Stimulated activated CD4-positive, alpha-beta T cell treated with anti-CD3 and anti-CD28 coated beads, Interleukin-15, amount 100 ng/mL, for 1 hour (primary cell): ENCODE measurements around the gene MAP3K15.
"Not testable (repeated sequence)": the region's sequence is repeated elsewhere in the genome, so short reads cannot be mapped to it uniquely, and the experiment has no call there.

Experiments used
- DNase-seq, 2 donors: peaks; one replicate each; pipeline ENCODE4 v3.0.0-alpha.2; 2020; ENCODE audit warnings: low read depth in 1 of 2, low spot score in 1 of 2

The MAP3K15 gene

DNA sequence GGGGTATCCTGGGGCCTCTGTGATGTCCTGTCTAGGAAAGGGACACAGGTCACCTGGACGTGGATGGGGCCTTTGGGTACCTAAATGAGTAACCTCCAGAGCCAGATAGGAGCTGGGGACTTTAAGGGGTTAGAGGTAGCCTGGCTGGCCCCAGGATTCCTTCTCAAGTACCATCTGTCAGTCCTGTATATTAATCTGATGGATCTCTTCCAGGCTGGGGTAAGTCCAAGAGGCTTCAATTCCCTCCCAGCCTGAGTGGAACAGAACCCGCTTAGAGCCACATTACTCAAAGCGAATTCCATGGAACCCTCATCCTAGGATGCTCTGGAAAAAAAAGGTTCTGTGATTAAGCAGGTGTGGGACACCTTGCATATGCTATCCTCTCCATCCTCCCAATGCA is 24.8 kb upstream of the MAP3K15 start:
- no peak for DNase-seq

DNA sequence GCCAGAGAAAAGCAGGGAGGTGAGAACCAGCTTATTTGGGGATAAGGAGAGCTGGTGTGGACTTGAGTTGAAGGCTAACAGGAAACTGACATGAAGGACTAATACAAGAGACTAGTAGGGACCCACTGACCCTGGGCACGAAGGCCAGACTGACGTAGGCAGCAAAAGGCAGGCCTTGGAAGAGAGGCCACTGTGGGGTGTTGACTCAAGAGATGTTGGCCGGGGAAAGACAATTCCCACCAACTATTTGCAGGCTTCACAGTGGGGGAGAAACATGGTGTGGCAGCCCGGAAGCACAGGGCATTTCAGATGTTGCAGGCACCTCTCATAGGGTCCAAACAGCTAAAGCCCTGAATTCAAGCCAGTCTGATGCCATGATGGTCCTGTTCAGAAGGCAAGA is 24.4 kb upstream of the MAP3K15 start:
- no peak for DNase-seq

DNA sequence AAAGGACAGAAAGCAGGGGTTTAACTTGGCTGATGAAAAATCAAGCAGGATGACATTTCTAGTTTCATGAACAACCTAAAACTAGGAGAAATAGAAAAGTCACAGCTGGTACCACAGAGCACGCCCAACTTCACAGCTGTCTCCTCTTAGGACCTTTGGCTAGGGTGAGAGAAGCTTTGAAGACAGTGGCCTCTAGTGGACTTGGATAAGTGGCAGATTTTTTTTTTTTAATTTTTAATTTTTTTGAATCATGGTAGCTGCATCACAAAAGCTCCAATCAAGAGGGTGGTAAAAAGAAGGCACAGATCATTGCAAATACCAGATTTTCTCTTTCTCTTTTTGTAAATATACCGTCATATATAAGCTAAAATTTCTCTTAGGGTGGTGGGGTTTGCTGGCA is 20.2 kb upstream of the MAP3K15 start:
- DNase-seq: no peak

DNA sequence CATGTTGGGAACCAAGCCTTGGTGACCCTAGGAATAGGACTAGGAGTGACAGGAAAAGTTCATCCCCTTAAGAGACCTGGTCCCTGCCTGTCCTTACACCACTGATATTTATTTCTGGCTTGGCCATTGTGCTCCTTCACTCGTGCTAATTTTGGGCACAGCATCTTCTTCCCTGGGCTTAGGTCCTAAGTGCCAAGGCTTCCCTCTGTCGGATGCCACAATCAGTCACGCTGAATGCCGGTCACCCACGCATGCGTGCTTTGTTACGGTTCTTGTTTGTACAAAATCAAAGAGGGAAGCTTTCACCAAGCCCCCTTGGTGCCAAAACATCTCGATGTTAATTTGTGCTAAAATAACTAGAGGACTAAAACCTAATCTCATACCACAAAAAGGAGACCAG is 17.4 kb upstream of the MAP3K15 start:
- no peak for DNase-seq

DNA sequence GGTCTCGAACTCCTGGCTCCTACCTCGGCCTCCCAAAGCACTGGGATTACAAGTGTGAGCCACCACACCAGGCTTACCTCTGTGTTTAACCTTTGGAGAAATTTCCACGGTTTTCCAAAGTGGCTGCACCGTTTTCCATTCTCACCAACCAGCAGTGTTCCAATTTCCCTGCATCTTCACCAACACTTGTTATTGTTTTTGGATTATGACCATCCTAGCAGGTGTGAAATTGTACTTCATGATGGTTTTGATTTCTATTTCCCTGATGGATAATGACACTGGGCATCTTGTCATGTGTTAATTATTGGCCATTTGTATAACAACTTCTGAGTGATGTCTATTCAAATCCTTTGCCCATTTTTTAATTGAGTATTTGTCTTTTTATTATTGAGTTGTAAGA is 2.7 kb upstream of the MAP3K15 start:
- DNase-seq: no peak

DNA sequence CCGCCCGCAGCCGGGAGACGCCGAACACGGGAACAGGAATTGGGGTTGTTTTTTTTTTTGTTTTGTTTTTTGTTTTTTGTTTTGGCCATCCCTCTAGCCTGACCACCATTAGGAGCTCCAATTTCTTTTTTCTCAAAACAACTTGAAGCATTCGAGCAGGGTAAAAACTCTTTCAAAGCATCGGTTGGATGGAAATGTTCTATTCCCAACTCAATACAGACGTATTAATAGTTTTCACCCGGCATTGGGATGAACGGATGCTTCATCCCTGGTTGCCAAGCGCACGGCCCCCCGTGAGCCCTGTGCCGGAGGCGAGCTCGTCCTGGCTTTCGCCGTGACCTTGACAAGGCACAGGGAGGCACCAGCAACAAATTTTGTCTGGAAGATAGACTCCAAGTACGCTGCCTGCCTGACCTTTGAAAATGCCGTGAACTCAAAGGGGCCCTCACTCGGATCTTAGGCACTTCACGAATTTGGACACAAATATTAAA is 352 bp upstream of the MAP3K15 start:
- DNase-seq: no peak

DNA sequence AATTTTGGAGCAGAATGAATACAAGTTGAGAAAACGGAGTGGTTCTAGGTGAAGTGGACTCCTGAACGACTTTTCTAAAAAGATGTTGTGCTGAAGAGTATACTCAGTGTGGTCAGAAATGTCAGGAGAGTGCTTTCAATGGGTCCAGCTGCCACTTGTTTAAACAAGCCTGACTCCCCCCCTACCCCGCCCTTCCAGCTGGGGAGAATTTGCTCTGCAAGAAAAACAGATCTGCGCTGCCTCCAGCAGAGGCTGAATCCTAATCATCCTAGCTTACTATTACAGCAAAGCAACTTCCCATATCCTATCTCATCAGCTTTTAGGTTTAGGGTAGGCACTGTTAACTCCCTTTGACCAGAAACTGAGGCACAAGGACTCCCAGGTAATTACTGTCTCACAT is 1.9 kb downstream of the MAP3K15 start:
- DNase-seq: no peak

DNA sequence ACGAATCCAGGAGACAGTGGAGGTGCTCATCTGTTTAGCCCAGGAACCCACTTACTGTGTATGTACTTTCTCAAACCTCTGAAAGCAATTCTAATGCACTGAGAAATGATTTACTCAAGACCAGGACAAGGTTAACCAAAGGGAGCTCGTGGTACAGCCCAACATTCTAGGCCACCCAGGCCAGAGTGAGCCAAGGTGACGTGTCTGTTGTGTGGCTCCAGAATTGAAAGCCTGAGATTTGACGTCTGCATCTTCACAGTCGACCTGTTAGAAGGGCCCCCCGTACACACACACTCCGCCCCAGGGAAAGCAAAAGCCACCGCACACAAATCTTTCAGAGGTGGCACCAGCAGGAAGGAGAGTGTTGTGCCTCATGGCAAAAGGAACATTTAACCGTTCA is 2.3 kb downstream of the MAP3K15 start:
- no peak for DNase-seq

DNA sequence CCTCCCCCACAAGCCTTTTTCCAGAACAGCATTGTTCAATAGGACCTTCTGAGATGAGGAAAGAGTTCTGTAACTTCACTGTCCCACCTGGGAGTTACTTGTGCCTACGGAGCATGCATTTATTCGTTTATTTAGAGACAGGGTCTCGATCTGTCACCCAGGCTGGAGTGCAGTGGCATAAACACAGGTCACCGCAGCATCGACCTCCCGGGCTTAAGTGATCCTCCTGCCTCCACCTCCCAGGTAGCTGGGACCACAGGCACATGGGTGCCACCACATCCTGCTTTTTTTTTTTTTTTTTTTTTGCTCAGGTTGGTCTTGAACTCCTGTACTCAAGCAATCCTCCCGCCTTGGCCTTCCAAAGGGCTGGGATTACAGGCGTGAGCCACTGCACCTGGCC is 2.9 kb downstream of the MAP3K15 start:
- DNase-seq: no peak

DNA sequence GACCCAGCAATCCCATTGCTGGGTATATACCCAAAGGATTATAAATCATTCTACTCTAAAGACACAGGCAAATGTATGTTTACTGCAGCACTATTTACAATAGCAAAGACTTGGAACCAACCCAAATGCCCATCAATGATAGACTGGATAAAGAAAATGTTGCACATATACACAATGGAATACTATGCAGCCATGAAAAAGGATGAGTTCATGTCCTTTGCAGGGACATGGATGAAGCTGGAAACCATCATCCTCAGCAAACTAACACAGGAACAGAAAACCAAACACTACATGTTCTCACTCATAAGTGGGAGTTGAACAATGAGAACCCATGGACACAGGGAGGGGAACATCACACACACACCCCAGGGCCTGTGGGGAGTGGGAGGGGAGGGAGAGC is 3.5 kb downstream of the MAP3K15 start:
- not testable (repeated sequence) for DNase-seq

DNA sequence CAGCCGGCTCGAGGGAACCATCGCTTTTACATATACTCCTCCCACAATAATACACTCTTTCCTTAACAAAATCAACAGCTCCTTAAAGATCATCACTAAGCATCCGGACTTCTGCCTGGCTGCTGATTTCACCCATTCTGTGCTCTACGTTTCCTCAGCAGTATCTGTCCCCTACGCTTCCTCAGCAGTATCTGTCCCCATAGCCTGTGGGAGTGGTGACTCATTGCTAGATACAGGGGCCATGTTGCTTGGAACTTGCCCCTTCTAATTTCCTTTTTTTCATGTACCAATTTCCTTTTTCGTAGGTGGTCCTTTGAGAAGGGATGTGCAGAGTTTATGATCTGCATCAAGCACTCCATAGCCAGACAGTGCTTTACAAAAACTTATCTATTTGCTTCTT is 18.6 kb downstream of the MAP3K15 start:
- no peak for DNase-seq

DNA sequence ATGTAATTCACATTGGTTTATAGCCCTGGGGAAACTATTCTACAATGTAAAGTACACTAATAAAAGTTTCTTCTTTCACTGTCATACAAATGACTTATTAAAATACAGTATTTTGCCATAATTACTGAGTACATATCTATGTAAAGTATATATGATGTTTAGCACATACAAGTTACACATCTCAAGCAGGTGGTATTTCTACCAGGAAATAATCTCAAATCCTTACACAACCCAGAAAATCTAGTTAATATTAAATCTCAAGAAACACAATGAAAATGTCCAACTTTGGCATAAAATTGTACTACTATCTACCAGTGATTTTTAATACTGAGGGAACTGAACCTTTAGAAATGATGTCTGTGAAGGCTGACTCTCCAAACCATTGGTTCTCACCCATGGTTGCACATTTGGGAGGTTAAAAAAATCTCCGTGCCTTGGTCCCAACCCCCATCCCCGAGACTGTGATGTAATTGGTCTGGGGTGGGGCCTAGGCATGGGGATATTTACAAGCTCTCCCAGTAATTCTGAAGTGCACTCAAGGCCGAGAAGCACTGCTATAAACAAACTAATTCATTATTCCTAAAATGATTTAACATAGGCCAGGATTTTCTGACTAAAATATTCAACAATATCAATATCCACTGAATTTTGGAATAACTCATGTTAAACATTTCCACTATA is 27.6 kb downstream of the MAP3K15 start:
- DNase-seq: no peak

DNA sequence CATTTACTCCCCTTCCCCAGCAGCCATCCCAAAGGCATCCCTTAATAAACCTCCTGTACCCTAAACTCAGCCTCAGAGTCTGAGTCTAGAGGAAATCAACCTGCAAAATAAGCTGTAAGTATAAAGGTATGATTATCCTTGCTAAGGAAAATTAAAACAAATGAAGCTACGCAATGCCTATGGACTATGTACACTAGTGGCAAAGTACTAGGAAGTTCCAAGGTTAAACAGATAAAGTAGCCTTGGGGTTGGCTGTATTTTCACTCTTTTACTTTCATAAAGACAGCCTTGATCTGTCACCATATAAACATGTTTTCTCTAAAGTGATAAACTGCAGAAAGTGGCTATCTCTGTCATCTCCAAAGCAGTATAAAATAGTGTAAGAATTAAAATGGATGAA is 35.9 kb downstream of the MAP3K15 start:
- DNase-seq: no peak

DNA sequence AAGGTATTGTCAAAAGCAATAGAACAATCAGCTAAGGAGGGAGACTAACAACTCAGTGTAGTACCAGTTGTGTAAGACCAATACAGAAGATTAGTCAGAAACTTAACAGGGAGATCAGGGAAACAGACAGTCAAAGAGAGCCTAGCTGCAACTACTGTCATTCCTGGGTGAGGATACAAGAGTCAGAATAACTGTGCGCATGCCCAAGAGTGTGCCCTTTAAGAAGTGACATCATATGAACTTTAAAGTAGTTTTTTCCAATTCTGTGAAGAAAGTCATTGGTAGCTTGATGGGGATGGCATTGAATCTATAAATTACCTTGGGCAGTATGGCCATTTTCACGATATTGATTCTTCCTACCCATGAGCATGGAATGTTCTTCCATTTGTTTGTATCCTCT is 46.9 kb downstream of the MAP3K15 start:
- DNase-seq: not testable (repeated sequence)

DNA sequence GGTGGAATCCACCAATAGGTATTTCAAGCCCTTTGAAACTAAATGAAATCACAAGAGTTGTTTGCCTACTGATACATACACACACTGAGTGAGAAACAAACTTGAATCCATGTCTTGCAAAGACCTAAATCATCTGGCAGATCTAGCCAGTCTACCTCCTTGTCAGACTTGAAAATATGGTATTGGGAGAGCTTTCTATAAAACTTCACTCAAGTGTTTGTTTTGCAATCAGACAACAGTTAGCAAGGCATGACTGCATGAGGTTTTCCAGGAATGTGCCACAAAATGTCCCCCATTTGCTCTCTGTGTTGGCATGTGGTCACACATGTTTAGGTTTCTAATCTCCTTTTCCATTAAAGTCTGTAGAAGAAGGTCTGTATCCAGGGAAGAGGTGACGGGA is 52.4 kb downstream of the MAP3K15 start:
- no peak for DNase-seq

DNA sequence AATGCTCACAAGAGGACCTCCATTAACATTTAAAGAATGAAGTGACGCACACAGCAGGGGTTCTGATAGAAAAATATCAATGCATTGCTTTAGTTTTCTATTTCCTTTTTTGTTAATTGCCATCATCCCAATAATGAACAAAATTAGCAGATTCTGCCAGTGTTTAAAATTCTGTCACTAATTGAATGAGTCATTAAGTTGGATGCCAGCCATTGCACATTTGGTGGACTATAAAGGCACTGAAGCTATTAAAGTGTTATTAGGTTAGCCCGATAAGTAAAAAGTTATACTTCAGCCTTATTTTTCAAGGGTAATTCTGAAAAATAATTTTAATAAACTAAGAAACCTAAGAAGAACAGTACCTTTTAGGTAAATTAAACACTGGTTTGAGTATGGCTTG is 53.1 kb downstream of the MAP3K15 start:
- no peak for DNase-seq

DNA sequence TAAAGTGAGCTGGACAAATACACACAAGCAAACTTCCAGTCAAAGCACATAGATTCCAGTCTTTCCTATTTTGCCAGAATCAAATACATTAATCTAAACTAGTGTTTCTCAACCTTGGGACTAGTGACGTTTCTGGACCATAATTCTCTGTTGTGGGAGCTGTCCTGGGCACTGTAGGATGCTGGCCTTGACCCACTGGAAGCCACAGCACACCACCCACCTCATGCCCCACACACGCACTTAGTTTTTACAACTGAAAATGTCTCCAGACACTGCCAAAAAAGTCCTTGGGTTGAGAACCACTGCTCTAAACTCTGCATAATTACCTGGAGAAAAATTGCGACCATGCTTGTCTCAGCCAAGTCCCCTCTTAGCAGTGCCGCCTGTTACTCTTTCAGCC is 57.6 kb downstream of the MAP3K15 start:
- no peak for DNase-seq

DNA sequence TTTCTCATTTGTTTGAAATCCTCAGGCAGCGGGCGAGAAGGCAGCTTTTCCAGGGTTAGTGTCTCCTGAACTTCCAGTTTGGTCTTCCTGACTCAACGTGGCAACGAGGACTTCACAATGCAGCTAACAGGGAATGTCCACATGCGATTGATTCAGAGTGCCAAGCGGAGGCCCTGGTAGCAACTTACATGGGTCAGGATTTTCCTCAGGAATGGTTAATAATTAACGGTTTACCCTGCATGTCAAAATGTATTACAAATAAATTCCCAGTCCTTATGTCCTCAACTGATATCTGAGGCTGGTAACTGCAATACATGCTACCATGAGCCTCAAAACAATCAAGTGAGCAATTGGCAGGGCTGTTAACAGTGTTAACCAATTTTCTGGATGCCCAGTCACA is 67.2 kb downstream of the MAP3K15 start:
- no peak for DNase-seq

DNA sequence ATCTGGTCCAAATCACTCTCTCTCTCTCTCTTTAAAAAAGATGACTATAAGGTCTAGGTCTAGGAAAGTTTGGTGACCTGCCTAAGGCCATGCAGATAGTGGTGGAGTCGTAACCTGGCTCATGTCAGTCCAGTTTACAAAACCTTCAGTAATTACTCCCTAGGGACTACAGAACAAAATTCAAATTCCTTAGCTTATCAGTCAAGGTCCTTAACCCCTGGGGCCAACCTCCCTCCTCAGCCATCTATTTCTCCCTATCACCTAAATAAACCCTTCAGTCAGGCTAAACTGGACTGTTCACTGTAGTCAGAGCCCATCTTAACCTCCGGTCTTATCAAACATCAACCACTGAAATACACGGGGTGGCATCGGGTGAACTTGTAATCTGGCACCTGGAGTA is 68.9 kb downstream of the MAP3K15 start:
- DNase-seq: no peak

DNA sequence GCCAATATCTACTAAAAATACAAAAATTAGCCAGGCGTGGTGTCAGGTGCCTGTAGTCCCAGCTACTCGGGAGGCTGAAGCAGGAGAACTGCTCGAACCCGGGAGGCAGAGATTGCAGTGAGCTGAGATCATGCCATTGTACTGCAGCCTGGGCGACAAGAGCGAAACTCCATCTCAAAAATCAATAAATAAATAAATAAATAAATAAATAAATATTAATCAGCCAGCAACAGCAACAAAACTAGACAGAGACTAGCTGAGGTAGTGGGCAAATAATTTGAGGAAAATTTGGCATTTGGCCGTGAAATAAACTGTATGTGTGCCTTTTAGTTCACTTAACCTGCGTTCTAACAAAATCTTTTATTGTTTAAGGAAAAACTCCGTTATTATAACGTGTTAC is 69.5 kb downstream of the MAP3K15 start:
- not testable (repeated sequence) for DNase-seq

DNA sequence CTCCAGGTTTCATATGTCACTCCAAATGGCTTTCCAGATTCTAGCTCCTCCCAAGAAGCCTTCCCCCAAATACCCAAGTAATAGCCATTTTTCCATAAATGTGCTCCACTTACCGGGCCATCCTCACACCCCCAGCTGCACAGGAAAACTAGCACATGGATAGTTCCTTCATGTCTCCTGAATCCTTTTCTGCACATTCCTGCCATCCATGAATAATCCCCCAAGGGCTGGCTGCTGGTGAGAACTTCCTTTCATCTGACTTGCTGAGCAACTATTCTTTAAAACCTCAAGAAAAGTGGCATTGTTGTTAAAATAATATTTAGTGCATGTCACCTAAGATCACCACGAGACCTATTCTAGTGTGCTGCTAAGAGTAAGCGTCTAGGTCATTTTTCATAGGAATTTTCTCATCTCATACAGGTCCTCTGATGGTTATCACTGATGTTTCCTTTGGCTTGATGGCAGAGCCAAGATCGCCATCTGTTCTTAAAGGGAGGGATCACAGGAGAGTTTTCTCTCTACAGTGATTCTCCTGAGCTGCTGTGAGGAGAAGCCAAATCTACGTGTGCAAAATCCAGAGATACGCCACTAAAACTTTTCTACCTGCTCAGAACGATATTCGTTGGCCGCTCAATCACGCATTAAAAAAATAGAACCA is 71.3 kb downstream of the MAP3K15 start:
- DNase-seq: no peak

DNA sequence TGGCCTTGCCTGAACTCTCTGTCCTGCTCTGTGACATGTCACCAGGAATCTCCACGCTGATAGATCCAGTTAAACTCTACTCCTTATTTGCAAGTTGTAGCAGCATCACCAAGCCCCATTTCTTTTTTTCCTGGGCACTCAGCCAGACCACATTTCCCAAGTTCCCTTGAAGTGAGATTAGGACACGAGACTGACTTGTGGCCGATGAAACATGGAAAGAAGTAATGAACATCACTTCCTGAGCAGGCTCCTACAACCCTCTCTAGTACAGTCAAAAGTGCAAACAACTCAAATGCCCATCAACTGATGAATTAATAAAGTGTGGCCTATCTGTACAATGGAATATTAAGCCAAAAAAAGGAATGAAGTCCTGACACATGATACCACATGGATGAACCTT is 74.6 kb downstream of the MAP3K15 start:
- DNase-seq: no peak

DNA sequence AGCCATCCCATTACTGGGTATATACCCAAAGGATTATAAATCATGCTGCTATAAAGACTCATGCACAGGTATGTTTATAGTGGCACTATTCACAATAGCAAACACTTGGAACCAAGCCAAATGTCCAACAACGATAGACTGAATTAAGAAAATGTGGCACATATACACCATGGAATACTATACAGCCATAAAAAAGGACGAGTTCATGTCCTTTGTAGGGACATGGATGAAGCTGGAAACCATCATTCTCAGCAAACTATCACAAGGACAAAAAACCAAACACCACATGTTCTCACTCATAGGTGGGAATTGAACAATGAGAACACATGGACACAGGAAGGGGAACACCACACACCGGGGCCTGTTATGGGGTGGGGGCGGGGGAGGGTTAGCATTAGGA is 92.6 kb downstream of the MAP3K15 start:
- DNase-seq: not testable (repeated sequence)
